BLaER1 (cell line): ENCODE results near the gene CDH2.

ENCODE experiments used
- H3K27ac ChIP-seq: shearing (Covaris generic); formaldehyde crosslinking; 2 replicates; pipeline ENCODE4 v1.8.1; 2022
- H3K27me3 ChIP-seq: shearing (Covaris generic); formaldehyde crosslinking; 2 replicates; pipeline ENCODE4 v1.8.1; 2022
- H3K36me3 ChIP-seq: shearing (Covaris generic); formaldehyde crosslinking; 2 replicates; pipeline ENCODE4 v1.8.1; 2022
- H3K4me1 ChIP-seq: shearing (Covaris generic); formaldehyde crosslinking; 2 replicates; pipeline ENCODE4 v1.8.1; 2022
- H3K4me2 ChIP-seq: shearing (Covaris generic); formaldehyde crosslinking; 2 replicates; pipeline ENCODE4 v1.8.1; 2022
- H3K4me3 ChIP-seq: shearing (Covaris generic); formaldehyde crosslinking; 2 replicates; pipeline ENCODE4 v1.8.1; 2022
- H3K9ac ChIP-seq: shearing (Covaris generic); formaldehyde crosslinking; 2 replicates; pipeline ENCODE4 v1.8.1; 2022
- H3K9me3 ChIP-seq: shearing (Covaris generic); formaldehyde crosslinking; 2 replicates; pipeline ENCODE4 v1.8.1; 2022
- H4K20me1 ChIP-seq: shearing (Covaris generic); formaldehyde crosslinking; 2 replicates; pipeline ENCODE4 v1.8.1; 2022
- Cebpa-rat ChIP-seq: shearing (Covaris generic); IDR thresholded peaks from 2 replicates; pipeline ENCODE4 v1.8.1; 2022

Gene CDH2

GRCh38 chr18:27901424-27902226 lies 275.3 kb downstream of the CDH2 start:
- Histone ChIP-seq H3K4me1 (no peaks in the 10 kb centered on the region), H3K9me3 (peaks cover 15% of the 10 kb centered on the region), H3K27me3 (no peaks in the 10 kb centered on the region), H3K36me3 (no peaks in the 10 kb centered on the region), H4K20me1 (no peaks in the 10 kb centered on the region), H3K4me2 (no peak overlapping the region), H3K4me3 (no peak overlapping the region), H3K27ac (no peak overlapping the region), H3K9ac (no peak overlapping the region)
- TF ChIP-seq Cebpa-rat = no peak
